ENCODE measurements around the gene BRK1.
"Not testable (repeated sequence)": the region's sequence is repeated elsewhere in the genome, so short reads cannot be mapped to it uniquely, and the experiment has no call there.

The BRK1 gene

DNA sequence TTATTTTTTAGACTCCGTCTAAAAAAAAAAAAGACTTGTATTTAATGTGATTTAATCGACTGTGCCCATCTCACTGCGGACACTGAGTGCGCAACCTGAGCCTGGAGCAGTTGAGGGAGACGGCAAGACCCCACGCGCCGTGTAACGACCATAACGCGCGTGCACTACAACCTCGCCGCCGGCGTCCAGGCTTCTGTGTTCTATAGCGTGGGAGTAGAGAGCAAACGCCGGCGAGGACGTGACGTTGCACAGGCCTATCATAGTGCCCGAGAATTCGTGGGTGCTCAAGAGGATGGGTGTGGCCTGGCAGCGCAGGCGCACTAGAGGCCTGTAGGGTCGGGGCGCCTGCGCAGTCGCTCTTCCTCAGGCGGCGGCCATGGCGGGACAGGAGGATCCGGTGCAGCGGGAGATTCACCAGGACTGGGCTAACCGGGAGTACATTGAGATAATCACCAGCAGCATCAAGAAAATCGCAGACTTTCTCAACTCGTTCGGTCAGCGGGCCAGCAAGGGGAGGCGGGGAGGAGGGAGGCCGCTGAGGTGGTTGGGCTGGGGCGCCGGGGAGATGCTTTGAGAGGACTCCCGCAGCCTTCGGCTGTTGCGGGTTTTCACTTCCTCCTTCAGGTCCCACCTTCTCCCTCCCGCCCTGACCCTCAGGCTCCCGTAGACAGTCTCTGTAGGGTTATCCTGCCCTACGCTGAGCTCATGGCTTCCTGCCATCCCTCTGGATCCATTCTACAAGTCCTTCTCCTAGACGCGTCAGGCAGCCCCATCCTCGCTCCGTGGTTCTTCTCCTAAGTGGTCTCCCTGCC lies at the start of gene BRK1:
Gene BRK1 (plus strand): TSS at position 350 of the 812 bp plus-strand sequence. CDS start 27 bp downstream, at position 377.
- TF ChIP-seq, protein P1, sequence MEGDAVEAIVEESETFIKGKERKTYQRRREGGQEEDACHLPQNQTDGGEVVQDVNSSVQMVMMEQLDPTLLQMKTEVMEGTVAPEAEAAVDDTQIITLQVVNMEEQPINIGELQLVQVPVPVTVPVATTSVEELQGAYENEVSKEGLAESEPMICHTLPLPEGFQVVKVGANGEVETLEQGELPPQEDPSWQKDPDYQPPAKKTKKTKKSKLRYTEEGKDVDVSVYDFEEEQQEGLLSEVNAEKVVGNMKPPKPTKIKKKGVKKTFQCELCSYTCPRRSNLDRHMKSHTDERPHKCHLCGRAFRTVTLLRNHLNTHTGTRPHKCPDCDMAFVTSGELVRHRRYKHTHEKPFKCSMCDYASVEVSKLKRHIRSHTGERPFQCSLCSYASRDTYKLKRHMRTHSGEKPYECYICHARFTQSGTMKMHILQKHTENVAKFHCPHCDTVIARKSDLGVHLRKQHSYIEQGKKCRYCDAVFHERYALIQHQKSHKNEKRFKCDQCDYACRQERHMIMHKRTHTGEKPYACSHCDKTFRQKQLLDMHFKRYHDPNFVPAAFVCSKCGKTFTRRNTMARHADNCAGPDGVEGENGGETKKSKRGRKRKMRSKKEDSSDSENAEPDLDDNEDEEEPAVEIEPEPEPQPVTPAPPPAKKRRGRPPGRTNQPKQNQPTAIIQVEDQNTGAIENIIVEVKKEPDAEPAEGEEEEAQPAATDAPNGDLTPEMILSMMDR (IDR thresholded peaks at IDR 0.05; ENCODE audit: borderline replicate concordance, control extremely low read depth, extremely low read depth, insufficient read depth, missing control alignments), result no peak
- in situ Hi-C loops (cut with MboI; ENCODE audit: low sequenced_read_pairs, unreplicated experiment), result no loop called here
- peak; percentile 99 for DNase-seq (ENCODE audit: low spot score)

DNA sequence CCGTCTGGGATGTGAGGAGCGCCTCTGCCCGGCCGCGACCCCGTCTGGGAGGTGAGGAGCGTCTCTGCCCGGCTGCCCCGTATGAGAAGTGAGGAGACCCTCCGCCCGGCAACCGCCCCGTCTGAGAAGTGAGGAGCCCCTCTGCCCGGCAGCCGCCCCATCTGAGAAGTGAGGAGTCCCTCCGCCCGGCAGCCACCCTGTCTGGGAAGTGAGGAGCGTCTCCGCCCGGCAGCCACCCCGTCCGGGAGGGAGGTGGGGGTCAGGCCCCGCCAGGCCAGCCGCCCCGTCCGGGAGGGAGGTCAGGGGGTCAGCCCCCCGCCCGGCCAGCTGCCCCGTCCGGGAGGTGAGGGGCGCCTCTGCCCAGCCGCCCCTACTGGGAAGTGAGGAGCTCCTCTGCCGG lies 45.4 kb upstream of the BRK1 start:
- DNase-seq (ENCODE audit: low spot score); in situ Hi-C loops (cut with MboI; ENCODE audit: low sequenced_read_pairs, unreplicated experiment): not testable (repeated sequence)

DNA sequence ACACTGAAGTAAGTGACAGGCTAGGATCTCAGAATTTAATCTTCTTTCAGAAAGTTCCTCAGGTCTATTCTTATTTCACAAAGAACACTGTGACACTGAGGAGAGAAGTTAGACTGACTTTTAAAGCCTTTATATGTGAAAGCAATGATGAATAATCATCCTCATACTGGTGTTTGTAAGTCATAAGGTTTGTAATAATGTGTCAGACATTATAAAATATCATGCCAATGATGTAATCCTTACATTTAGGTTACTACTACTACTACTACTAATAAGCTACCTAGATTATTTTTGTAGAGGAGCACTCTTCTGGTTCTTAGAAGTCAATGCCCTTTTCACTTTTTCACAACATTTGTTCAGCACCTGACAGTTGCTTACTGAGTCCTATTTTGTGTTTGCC lies 40.8 kb upstream of the BRK1 start:
- TF ChIP-seq, protein P1 (IDR thresholded peaks at IDR 0.05; ENCODE audit: borderline replicate concordance, control extremely low read depth, extremely low read depth, insufficient read depth, missing control alignments), result no peak
- DNase-seq (ENCODE audit: low spot score), result no peak
- in situ Hi-C loops (cut with MboI; ENCODE audit: low sequenced_read_pairs, unreplicated experiment), result no loop called here

DNA sequence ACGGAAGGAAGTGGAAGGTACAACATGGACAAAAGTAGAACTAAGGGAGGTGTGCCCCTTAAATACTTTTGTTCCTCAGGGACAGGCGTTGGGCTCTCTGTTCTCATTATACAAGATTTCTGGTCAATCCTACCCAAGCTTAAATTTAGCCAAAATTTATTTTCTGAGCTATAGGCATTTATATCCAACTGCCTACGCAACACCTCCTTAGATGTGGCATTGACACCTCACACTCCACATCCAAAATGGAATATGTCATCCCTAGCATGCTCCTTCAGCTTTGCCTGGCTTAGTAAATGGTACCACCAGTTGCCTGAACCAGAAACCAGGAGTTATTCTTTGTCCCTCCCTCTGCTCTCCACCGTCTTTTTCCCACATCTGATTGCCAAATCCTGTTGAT lies 33.6 kb upstream of the BRK1 start:
- no peak for DNase-seq (ENCODE audit: low spot score)
- TF ChIP-seq, protein P1 (IDR thresholded peaks at IDR 0.05; ENCODE audit: borderline replicate concordance, control extremely low read depth, extremely low read depth, insufficient read depth, missing control alignments), result no peak
- in situ Hi-C loops (cut with MboI; ENCODE audit: low sequenced_read_pairs, unreplicated experiment), result no loop called here

DNA sequence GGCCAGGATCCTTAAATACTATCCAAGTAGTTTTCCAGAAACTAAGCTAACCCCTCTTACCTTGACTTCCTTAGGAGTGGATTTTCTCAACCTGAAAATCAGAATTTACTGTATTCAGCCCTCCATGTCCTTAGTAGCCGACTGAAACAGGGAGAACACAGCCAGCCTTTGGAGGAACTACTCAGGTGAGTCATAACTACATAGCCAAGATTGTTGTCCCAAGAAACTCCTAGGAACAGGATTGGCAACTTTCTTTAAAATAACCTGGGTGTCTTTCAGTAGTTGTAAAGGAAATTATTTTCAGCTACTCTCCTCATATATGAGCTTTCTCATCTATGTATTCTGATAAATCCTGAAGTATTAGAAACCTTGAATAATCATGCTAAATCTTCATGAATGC lies 29.7 kb upstream of the BRK1 start:
- in situ Hi-C loops (cut with MboI; ENCODE audit: low sequenced_read_pairs, unreplicated experiment), result no loop called here
- TF ChIP-seq, protein P1 (IDR thresholded peaks at IDR 0.05; ENCODE audit: borderline replicate concordance, control extremely low read depth, extremely low read depth, insufficient read depth, missing control alignments), result no peak
- DNase-seq (ENCODE audit: low spot score), result no peak

DNA sequence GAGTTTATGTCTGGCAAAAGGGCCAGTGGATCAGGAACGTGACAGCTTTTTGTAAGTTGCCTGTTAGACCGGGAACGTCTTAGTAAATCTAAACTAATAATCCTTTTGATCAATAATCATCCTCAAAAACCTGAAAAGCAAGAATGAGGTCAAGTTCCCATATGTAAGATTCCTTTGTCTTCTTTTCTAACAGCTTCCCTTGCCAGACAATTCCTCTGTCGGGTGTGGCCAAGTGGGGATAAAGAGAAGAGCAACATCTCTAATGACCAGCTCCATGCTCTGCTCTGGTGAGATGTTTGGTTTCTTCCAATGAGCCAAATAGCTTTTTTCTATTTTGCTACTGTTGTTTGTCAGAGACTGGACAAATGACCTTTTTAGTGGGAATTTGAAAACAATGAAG lies 27.2 kb upstream of the BRK1 start:
- in situ Hi-C loops (cut with MboI; ENCODE audit: low sequenced_read_pairs, unreplicated experiment), result no loop called here
- no peak for DNase-seq (ENCODE audit: low spot score)
- TF ChIP-seq, protein P1 (IDR thresholded peaks at IDR 0.05; ENCODE audit: borderline replicate concordance, control extremely low read depth, extremely low read depth, insufficient read depth, missing control alignments), result no peak

DNA sequence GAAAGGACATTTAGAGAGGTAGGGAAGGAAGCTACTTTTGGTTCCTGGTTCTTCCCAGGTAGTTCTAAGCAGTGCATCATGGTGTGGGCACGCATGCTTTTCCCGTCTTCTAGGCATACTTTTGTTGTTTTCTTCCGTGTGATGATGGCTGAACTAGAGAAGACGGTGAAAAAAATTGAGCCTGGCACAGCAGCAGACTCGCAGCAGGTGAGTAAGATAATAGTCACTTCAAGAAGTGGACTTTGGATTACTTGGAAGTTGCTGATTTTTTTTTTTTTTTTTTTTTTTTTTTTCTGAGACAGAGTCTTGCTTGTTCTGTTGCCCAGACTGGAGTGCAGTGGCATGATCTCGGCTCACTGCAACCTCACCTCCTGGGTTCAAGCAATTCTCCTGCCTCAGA lies 25.3 kb upstream of the BRK1 start:
- no peak for DNase-seq (ENCODE audit: low spot score)
- TF ChIP-seq, protein P1 (IDR thresholded peaks at IDR 0.05; ENCODE audit: borderline replicate concordance, control extremely low read depth, extremely low read depth, insufficient read depth, missing control alignments), result no peak
- in situ Hi-C loops (cut with MboI; ENCODE audit: low sequenced_read_pairs, unreplicated experiment), result no loop called here

DNA sequence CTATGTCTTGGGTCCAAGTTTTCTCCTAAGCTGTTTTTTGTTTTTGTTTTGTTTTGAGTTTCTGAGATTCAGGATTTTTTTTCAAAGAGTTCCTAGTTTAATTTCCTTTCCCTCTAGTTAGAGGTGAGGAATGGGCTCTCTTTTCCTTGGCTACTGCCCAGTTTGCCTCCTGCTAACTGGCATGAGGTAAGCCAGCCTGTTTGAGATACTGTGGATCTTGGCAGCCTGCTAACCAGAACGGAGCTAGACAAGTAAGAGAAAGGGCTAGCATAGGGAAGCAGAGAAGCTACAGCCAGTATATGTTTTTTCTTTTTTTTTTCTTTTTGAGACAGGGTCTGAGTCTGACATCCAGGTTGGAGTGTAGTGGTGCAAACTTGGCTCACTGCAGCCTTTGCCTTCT lies 24.7 kb upstream of the BRK1 start:
- in situ Hi-C loops (cut with MboI; ENCODE audit: low sequenced_read_pairs, unreplicated experiment), result not testable (repeated sequence)

DNA sequence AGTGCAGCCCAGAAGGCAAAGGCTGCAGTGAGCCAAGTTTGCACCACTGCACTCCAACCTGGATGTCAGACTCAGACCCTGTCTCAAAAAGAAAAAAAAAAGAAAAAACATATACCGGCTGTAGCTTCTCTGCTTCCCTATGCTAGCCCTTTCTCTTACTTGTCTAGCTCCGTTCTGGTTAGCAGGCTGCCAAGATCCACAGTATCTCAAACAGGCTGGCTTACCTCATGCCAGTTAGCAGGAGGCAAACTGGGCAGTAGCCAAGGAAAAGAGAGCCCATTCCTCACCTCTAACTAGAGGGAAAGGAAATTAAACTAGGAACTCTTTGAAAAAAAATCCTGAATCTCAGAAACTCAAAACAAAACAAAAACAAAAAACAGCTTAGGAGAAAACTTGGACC lies 24.1 kb upstream of the BRK1 start:
- in situ Hi-C loops (cut with MboI; ENCODE audit: low sequenced_read_pairs, unreplicated experiment); DNase-seq (ENCODE audit: low spot score): not testable (repeated sequence)

More for the DNA sequence above, 24.7 kb upstream of the BRK1 start:
- DNase-seq (ENCODE audit: low spot score), result not testable (repeated sequence)

Measured in GM13976 (cell line).